A673 (cell line): Measurements from ENCODE around the gene TSPO. TPM values are rescaled to one million over a fixed set of nuclear protein-coding genes. Genes with fewer than 3 reads are reported as not detected.
A peak's percentile ranks its signal among the peaks of the same experiment; 100 is the strongest.

ENCODE experiments used
- BruUV-seq: library from RNA; stranded (reverse); fragments of 400-500 nt; replicated peaks from 2 replicates; lab custom pipeline; 2021; lab: Mats Ljungman, UMichigan
- CTCF ChIA-PET: fragments of 300-600 bp; sonication (Branson Sonifier 250); formaldehyde crosslinking; loops from one replicate; lab custom pipeline; 2022; ENCODE audit warnings: antibody characterized with exemption; lab: Charles Lee
- POLR2A ChIA-PET: fragments of 300-600 bp; sonication (Branson Sonifier 250); formaldehyde crosslinking; loops from one replicate; lab custom pipeline; 2022; ENCODE audit warnings: antibody characterized with exemption; ENCODE audit not compliant: low non-redundant PET; lab: Charles Lee
- DNase-seq: peaks from one replicate; pipeline ENCODE4 v3.0.0-alpha.2; 2015; ENCODE audit warnings: low spot score
- H3K27ac ChIP-seq: fragments of 200-600 bp; sonication (generic); 2 replicates; pipeline ENCODE4 v1.5.1; 2016; ENCODE audit warnings: mixed run types, low read depth, mild to moderate bottlenecking, mixed read lengths, antibody characterized with exemption, low read length; ENCODE audit not compliant: poor library complexity, severe bottlenecking
- H3K27me3 ChIP-seq: fragments of 200-600 bp; sonication (generic); replicated peaks from 2 replicates; pipeline ENCODE4 v1.6.1; 2017; ENCODE audit warnings: mixed run types, low read depth, mild to moderate bottlenecking, mixed read lengths, antibody characterized with exemption, low read length; ENCODE audit not compliant: insufficient read depth, poor library complexity
- H3K36me3 ChIP-seq: fragments of 200-600 bp; sonication (generic); 2 replicates; pipeline ENCODE4 v1.6.1; 2016; ENCODE audit warnings: mixed run types, mild to moderate bottlenecking, mixed read lengths, antibody characterized with exemption, low read length; ENCODE audit not compliant: insufficient read depth, poor library complexity, severe bottlenecking
- H3K4me1 ChIP-seq: fragments of 200-600 bp; sonication (generic); 2 replicates; pipeline ENCODE4 v1.6.1; 2017; ENCODE audit warnings: mixed run types, mild to moderate bottlenecking, mixed read lengths, antibody characterized with exemption, low read length; ENCODE audit not compliant: insufficient read depth, poor library complexity, severe bottlenecking
- H3K4me3 ChIP-seq: fragments of 200-600 bp; sonication (generic); 2 replicates; pipeline ENCODE4 v1.5.1; 2016; ENCODE audit warnings: low read depth, mixed run types, mild to moderate bottlenecking, mixed read lengths, low read length; ENCODE audit not compliant: poor library complexity, severe bottlenecking
- H3K9me3 ChIP-seq: fragments of 200-600 bp; sonication (generic); 2 replicates; pipeline ENCODE4 v1.6.1; 2016; ENCODE audit warnings: mixed run types, low read depth, mild to moderate bottlenecking, mixed read lengths, antibody characterized with exemption, low read length; ENCODE audit not compliant: poor library complexity, severe bottlenecking
- EZH2 ChIP-seq: fragments of 200-600 bp; sonication (generic); IDR thresholded peaks from 2 replicates; pipeline ENCODE4 v1.6.1; 2017; ENCODE audit warnings: borderline replicate concordance, low read depth, mild to moderate bottlenecking, mixed read lengths, antibody characterized with exemption, low read length; ENCODE audit not compliant: poor library complexity, severe bottlenecking
- intact Hi-C: fragments of 100-400 bp; cut with micrococcal nuclease; formaldehyde crosslinking; loops from one replicate; pipeline ENCODE4 v1.10.0; 2022; ENCODE audit not compliant: unreplicated experiment
- total RNA-seq: library from RNA; stranded (reverse); gene quantifications from 2 replicates; pipeline ENCODE4 v1.2.3, GENCODE V29; 2021
- TF ChIP-seq, protein P1 (sequence below): fragments of 300-800, 200-600 bp; sonication (generic); conservative IDR thresholded peaks from 2 replicates; pipeline ENCODE4 v1.5.1; 2017; ENCODE audit warnings: low read depth, mild to moderate bottlenecking, antibody characterized with exemption, low read length, moderate library complexity, mixed read lengths

The TSPO gene
- total RNA-seq, 1 experiment from 2014 or later: 105 TPM

DNA sequence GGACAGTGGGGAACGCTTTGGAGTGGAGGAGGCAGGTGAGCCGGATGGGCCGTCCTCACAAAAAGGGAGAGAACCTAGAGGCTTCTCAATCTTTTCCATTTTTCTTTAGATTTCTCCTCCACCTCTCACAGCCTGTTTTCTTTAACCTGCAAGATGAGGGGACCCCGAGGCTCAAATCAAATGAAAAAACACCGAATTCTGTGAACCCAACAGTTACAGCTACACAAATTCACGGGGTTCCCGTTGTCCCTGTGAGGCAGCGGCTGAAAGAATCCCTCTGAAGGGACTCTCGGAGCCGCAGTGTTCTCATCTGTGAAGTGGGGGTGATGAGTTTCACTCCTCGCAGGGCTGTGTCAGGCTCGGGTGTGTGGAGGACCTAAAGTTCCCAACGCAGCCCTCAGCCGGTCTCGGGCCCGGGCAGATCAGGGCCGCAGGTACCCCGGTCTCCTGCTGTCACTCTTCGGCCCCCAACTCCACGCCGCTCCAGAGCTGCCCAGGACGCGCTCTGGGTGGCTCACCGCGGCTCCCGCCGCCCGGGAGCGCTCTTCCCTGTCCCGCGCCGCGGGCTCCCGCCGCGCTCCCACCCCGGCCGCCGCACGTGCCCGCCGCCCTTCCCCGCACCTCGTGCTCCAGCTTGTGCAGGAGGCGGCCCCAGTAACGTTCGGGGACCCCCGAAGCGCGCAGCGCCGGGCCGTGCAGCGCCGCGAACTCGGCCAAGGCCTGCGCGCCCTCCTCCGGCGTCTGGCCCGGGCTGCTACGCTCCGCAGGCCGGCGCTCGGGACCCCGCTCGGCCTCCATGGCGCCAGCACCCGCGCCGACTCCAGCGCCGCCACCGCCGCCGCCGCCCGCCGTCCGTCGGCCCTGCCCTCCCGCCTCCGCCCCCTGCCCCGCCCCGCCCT, 35.2 kb downstream of the TSPO start, which contains the start of gene TTLL12:
Gene TTLL12, minus strand, starts transcription at position 863 of the 899 bp plus-strand sequence. Its CDS starts 65 bp downstream, at position 798.
- H3K27ac ChIP-seq: peak within 1 kb of the TSS; percentile 77
- CTCF ChIA-PET: interaction anchor here (0.6 to 1.4 kb wide), 4 partner anchors 11 to 96 kb away, joined by 3 to 9 read pairs (median 4); no protein-coding TSS in a partner anchor
- TSS peak; percentile 50 for BruUV-seq
- POLR2A ChIA-PET: interaction anchor here (0.6 kb wide), 1 partner anchor 18 kb away, joined by 3 read pairs; no protein-coding TSS in a partner anchor
- peaks cover 22% of the 10 kb centered on the region for H3K36me3 ChIP-seq
- no peaks in the 10 kb centered on the region for H3K9me3 ChIP-seq
- H3K27me3 ChIP-seq: no peaks in the 10 kb centered on the region
- TF ChIP-seq, protein P1, sequence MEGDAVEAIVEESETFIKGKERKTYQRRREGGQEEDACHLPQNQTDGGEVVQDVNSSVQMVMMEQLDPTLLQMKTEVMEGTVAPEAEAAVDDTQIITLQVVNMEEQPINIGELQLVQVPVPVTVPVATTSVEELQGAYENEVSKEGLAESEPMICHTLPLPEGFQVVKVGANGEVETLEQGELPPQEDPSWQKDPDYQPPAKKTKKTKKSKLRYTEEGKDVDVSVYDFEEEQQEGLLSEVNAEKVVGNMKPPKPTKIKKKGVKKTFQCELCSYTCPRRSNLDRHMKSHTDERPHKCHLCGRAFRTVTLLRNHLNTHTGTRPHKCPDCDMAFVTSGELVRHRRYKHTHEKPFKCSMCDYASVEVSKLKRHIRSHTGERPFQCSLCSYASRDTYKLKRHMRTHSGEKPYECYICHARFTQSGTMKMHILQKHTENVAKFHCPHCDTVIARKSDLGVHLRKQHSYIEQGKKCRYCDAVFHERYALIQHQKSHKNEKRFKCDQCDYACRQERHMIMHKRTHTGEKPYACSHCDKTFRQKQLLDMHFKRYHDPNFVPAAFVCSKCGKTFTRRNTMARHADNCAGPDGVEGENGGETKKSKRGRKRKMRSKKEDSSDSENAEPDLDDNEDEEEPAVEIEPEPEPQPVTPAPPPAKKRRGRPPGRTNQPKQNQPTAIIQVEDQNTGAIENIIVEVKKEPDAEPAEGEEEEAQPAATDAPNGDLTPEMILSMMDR: no peak
- no peak for TF ChIP-seq EZH2
- H3K4me1 ChIP-seq: peaks cover 10% of the 10 kb centered on the region
- peak; percentile 68 for DNase-seq
- H3K4me3 ChIP-seq: peak within 1 kb of the TSS; percentile 73
- intact Hi-C loops: no loop called here

DNA sequence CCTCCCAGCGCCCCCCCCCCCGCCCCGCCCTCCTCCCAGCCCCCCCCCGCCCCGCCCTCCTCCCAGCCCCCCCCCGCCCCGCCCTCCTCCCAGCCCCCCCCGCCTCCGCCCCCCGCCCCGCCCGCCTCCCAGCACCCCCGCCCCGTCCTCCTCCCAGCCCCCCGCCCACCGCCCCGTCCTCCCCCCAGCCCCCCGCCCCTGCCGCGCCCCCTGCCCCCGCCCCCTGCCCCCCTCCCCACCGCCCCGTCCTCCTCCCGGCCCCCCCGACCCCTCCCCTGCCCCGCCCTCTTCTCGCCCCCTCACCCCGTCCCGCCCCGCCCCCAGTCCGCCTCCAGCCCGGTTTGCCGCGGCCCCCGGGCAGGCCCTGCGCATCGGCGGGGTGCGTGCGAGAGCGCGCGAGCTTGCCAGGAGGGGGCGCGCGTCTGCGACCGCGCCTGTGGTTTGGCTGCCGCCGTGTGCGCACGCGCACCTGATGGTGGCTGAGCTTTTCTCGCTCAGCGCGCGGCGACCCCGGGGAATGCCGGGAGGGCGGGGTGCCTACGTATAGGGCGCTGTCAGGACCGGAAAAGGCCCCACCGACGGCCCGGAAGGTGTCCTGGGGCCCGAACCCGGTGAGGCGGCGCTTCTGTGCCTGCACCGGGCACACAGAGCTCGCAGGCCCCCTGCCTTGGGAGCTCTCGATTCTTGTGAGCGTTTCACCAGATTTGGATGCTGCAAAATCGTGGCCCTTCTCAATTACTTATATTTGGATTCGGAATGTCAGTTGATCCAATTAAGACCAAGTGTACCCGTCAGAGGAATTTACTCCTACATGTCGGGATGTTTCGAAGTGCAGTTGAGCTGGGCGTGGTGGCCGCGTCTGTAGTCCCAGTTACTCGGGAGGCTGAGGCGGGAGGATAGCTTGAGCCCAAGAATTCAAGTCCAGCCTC, 36.1 kb downstream of the TSPO start:
- intact Hi-C loops: no loop called here
- BruUV-seq: no TSS peak

More for the DNA sequence above, 36.1 kb downstream of the TSPO start:
- peaks cover 10% of the 10 kb centered on the region for H3K4me1 ChIP-seq
- H3K27ac ChIP-seq: peak overlapping the region; percentile 77
- peak; percentile 97 for DNase-seq
- CTCF ChIA-PET: interaction anchor here (0.7 to 1.4 kb wide), 4 partner anchors 10 to 41 kb away, joined by 3 to 9 read pairs (median 6); no protein-coding TSS in a partner anchor
- H3K4me3 ChIP-seq: peak overlapping the region; percentile 45
- TF ChIP-seq, protein P1: peak; percentile 61; the same call in 1 of the 2 replicates
- TF ChIP-seq EZH2: no peak
- no peaks in the 10 kb centered on the region for H3K27me3 ChIP-seq
- H3K9me3 ChIP-seq: no peaks in the 10 kb centered on the region
- POLR2A ChIA-PET: interaction anchor here (0.6 kb wide), 1 partner anchor 18 kb away, joined by 3 read pairs; no protein-coding TSS in a partner anchor
- H3K36me3 ChIP-seq: peaks cover 14% of the 10 kb centered on the region
